Fibroblast of lung (primary cell): Measurements from ENCODE around the gene PPP3CB.

Experiments used
- EZH2 ChIP-seq: IDR thresholded peaks from 2 replicates; pipeline ENCODE4 v1.5.1; 2012; ENCODE audit warnings: low read length, control low read depth, mild to moderate bottlenecking; ENCODE audit errors: missing control alignments
- TF ChIP-seq, protein P1 (sequence below), 2 donors: IDR thresholded peaks in 1 of 2; conservative IDR thresholded peaks in 1 of 2; 1 replicate in 1 of 2; 2 replicates in 1 of 2; pipeline ENCODE4 v1.5.1; 2011 to 2012; ENCODE audit warnings: low read length in 2 of 2, control low read depth in 1 of 2, inconsistent platforms in 1 of 2, low read depth in 1 of 2, mild to moderate bottlenecking in 1 of 2

DNA sequence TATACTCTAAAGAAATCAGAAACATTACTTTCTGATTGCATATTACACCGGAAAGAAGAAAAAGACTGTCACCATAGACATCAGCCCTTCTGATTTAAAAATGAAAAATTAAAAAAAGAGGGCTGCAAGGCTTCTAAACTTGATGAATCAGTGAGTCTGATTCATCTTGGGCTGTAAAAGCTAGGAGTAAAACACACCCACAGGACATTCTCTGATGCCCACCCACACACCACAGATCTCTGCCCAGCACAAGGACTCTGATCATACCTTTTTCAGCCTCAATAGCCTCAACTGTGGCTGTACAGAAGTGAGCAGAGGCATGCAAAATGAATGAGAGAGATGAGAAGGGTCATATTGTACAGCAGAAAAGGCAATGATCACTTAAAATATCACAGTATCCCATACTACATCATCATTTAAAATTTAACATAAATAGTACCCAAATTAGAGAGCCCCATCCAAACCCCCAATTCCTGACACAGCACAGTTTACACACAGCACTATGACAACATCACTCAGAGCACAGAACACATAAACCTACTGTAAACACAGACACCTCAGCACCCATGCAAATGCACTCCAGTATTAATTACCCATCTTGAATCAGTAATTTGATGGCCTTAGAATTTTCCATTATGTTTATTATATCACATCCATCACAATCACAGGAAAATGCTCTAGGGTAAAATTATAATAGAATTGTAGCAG is 56.1 kb downstream of the PPP3CB start:
- TF ChIP-seq EZH2, result no peak
- TF ChIP-seq, protein P1, sequence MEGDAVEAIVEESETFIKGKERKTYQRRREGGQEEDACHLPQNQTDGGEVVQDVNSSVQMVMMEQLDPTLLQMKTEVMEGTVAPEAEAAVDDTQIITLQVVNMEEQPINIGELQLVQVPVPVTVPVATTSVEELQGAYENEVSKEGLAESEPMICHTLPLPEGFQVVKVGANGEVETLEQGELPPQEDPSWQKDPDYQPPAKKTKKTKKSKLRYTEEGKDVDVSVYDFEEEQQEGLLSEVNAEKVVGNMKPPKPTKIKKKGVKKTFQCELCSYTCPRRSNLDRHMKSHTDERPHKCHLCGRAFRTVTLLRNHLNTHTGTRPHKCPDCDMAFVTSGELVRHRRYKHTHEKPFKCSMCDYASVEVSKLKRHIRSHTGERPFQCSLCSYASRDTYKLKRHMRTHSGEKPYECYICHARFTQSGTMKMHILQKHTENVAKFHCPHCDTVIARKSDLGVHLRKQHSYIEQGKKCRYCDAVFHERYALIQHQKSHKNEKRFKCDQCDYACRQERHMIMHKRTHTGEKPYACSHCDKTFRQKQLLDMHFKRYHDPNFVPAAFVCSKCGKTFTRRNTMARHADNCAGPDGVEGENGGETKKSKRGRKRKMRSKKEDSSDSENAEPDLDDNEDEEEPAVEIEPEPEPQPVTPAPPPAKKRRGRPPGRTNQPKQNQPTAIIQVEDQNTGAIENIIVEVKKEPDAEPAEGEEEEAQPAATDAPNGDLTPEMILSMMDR (conservative IDR thresholded peaks at IDR 0.05 in 1 of 2, IDR thresholded peaks at IDR 0.05 in 1 of 2; ENCODE audit: low read depth in 1 of 2, low read length in 2 of 2), result no peak
